Breast epithelium (tissue), 3 donors: ENCODE results near the gene LENG9.

ENCODE experiments used
- POLR2A ChIP-seq: fragments of 450-650 bp; IDR thresholded peaks from one replicate; pipeline ENCODE4 v1.6.1; 2016; ENCODE audit warnings: antibody characterized with exemption, mild to moderate bottlenecking, moderate library complexity
- POLR2AphosphoS5 ChIP-seq, 3 donors: sonication (generic); formaldehyde crosslinking; IDR thresholded peaks; one replicate each; pipeline ENCODE4 v1.6.1; 2017; ENCODE audit warnings: antibody characterized with exemption in 3 of 3
- TF ChIP-seq, protein P1 (sequence below), 3 donors: fragments of 450-650 bp; IDR thresholded peaks; one replicate each; pipeline ENCODE4 v1.5.1; 2016 to 2017; ENCODE audit warnings: antibody characterized with exemption in 3 of 3, mild to moderate bottlenecking in 3 of 3, moderate library complexity in 3 of 3

DNA sequence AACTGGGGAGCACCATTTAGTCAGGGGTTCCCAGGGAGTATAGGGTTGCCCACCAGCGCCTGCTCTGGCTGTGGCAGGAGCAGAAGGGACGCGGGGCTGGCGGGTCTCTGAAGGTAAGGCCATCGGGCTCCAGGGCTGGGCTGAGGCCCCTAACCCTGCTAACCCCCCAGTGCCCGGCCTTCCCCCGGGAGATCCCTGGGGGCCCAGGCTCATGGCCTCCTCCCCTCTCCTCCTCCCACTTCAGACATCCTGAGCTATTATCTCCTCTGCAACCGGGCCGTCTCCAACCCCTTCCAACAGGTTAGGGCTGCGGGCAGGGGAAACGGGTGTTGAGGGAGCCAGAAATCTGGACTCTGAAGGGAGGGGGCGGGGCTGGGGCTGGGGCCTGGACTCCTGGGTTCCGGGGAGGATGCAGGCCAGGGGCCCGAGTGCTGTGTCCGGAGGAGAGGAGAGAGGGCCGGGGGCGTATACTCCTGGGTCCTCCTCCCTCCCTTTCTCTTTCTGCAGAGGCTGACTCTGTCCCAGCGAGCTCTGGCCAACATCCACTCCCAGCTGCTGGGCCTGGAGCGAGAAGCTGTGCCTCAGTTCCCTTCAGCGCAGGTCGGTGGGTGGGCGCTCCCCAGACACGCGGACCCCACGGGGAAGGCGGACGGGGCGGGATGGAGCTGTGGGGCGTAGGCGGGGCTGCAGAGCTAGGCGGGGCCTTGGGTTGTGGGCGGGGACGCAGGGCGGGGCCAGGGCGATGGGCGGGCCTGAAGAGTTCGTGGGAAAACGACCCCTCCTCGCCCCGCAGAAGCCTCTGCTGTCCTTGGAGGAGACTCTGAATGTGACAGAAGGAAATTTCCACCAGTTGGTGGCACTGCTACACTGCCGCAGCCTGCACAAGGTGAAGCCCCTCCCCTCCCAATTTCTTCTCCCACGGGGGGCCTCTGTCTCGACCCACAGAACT is 33.0 kb downstream of the LENG9 start:
- TF ChIP-seq, protein P1, sequence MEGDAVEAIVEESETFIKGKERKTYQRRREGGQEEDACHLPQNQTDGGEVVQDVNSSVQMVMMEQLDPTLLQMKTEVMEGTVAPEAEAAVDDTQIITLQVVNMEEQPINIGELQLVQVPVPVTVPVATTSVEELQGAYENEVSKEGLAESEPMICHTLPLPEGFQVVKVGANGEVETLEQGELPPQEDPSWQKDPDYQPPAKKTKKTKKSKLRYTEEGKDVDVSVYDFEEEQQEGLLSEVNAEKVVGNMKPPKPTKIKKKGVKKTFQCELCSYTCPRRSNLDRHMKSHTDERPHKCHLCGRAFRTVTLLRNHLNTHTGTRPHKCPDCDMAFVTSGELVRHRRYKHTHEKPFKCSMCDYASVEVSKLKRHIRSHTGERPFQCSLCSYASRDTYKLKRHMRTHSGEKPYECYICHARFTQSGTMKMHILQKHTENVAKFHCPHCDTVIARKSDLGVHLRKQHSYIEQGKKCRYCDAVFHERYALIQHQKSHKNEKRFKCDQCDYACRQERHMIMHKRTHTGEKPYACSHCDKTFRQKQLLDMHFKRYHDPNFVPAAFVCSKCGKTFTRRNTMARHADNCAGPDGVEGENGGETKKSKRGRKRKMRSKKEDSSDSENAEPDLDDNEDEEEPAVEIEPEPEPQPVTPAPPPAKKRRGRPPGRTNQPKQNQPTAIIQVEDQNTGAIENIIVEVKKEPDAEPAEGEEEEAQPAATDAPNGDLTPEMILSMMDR (IDR thresholded peaks at IDR 0.05), result no peak
- TF ChIP-seq POLR2A (no peak), POLR2AphosphoS5 (IDR thresholded peaks at IDR 0.05) (no peak)
